Amygdala (tissue), 56 donors: ENCODE results near the gene KIF18A.
"Not testable (repeated sequence)": the region's sequence is repeated elsewhere in the genome, so short reads cannot be mapped to it uniquely, and the experiment has no call there.

Source experiments
- DNase-seq, 56 donors: peaks; one replicate each; lab custom pipeline; 2025; lab: John Stamatoyannopoulos, UW

Gene KIF18A

DNA sequence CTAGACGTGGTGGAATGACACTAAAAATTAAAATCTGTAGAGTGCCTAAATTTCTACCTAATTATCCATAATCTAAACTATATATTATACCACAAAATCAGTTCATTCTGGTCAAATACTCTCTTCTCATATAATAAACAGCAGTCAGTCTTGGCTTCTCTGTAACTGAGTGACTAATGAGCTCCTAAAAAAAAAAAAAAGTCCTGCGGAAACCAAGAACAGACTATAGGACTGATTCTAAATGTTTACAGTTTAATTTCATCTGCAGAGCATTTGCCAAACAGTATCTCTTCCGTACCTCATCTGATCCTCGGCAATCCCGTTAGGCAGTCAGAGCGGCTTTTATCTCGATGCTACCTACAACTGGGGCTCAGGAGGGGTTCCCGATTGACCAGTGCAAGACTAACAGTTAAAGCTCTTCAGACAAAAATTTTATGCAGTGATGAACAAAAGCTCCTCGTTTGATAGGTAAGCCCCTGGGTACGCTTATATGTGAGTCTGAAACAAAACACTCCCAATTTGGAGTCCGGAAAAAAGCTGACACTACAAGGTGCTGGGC lies 686 bp downstream of the KIF18A start:
- DNase-seq: no peak

DNA sequence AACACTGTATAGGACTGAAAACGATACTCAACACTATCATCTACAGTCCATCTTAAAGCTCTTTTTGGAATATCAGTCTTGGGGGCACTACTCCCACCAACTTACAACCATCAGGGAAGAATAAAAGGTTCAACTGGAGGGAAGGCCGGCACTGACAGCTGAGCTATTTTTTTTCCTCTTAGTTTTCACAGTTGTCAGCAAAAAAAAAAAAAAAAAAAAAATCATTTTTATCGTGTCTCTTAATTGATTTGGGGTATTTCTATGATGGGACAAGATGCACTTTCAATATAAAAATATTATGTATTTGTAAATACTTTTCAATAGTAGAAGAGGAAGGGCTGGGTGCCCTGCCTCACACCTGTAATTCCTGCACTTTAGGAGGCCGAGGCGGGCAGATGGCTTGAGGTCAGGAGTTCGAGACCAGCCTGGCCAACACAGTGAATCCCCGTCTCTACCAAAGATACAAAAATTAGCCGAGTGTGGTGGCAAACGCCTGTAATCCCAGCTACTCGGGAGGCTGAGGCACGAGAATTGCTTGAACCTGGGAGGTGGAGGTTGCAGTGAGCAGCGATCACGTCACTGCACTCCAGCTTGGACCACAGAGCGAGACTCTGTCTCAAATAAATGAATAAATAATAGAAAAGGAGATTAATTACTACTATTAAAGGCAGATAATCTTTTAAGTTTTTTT lies 1.5 kb downstream of the KIF18A start:
- no peak for DNase-seq

DNA sequence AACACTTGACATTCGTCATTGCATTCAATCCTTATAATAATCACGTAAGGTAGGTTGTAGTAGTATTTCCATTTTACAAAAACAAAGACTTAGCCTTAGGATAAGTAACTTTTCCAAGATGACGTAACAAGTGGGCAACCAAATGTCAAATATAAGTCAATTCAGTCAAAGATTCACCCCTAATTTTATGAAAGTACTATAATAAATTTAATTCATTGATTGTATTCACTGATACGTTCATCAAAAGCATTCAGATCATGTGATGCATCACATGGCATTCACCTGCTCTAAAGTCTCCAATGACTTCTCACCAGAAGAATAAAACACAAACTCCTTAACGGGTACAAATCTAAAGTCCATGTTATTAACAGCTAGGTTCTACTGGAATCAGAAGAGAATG lies 2.1 kb downstream of the KIF18A start:
- DNase-seq: no peak

DNA sequence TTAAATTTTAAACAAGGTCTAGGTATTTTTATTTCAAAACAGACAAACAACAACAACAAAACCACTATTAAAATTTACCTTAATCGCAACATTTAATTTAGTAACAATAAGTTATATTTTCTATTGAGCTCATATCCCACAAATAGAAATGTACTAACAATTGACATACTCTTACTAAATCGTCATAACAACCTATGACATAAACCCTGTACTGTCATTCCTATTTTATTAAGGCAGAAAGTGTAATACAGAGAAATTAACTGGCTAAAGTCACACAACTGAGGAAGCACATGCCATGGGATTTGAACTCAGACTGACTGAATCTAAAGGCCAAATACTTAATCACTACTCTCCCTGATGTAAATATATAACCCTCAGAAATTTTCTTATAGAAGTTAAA lies 3.0 kb downstream of the KIF18A start:
- no peak for DNase-seq

DNA sequence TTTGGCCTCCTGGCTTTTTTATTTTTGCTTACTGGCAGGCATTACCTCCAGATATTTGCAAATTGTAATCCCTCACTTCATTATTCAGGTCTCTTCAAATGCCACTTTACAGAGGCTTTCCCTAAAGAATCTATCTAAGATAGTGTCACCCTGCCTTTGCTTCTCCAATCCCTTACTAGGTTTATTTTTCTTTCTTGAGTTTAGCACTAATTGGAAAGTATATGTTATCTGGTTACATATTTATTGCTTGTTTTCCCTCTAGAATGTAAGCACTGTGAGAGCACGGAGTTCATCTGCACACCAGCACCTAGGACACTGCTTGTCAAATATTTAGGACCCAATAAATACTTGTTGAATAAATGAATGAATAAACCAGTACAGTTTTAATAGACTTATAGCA lies 3.5 kb downstream of the KIF18A start:
- DNase-seq: no peak

DNA sequence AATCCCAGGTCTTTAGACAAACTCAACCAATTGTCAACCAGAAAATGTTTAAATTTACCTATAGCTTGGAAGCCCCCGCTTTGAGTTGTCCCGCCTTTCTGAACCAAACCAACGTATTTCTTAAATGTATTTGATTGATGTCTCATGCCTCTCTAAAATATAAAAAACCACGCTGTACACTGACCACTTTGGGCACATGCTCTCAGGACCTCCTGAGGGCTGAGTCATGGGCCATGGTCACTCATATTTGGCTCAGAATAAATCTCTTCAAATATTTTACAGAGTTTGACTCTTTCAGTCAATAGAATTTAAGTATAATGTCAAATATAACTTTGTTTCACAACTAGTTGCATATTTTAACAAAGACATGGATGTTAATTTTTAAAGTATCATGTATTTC lies 5.7 kb downstream of the KIF18A start:
- DNase-seq: not testable (repeated sequence)

DNA sequence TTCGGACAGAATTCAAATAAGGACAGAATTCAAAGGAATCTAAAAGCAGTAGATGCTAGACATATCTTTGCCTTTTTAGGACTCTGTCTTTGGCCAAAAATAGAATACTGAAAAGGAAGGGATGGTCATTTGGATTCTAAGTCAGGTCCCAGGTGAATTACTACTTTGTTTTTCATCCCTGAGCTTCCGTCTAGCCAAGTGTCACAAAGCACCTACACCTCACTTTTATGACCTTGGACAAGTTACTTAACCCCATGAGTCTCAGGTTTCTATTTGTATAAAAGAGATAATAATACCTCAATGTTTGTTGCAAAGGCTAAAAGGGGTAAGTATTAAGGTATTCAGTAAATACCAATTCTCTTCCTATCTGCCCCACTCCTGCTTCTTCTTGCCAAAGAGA lies 7.3 kb downstream of the KIF18A start:
- DNase-seq: no peak

DNA sequence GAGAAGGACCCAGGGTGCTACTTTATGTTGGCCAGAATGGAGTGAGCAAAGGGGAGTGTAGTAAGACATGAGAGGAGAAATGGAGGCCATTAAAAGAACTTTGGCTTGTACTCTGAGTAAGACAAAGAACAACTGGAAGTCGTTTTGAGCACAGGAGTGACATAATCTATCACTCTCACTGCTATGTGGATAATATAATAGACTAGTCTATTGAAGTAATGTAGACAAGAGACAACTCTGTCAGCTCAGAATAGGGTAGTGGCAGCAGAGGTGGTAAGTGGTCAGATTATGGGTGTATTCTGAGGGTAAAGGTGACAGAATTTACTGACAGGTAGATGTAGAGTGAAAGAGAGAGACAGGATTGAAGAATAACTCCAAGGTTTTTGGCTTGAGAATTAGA lies 8.2 kb downstream of the KIF18A start:
- no peak for DNase-seq

DNA sequence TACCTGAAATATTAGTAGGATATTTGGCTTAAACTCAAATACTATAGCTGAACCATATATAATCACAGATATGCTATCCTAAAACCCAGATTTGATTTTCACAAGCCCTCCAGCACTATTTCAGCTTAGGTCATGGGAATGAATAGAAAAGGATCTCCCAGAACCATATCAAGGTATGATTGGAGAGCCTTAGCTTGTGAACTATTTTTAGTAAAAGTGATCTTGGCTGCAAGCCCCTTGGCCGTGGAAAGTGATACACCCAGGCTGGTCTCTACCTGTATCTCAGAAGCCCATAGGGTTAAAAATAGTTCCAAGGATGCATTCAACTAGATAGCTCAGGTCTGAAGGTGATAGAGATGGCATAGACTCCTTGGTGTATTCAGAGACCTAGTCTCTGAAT lies 9.7 kb downstream of the KIF18A start:
- no peak for DNase-seq

DNA sequence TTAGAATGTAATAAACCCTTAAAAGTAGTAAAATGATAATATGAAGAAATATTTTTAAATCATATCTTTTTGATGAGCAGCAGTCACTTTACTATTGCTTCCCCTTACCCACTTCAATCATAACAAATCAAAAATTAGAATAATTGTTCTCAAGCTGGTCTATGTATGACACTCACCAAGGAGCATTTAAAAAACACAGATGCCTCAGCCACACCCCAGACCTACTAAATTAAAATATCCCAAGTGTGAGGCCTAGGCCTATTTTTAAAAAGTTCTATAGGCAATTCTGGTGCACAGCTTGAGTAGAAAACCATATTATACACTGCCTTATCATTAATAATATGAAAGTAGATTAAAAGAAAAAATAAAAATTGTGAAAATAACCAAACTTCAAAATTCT lies 15.2 kb downstream of the KIF18A start:
- DNase-seq: no peak

DNA sequence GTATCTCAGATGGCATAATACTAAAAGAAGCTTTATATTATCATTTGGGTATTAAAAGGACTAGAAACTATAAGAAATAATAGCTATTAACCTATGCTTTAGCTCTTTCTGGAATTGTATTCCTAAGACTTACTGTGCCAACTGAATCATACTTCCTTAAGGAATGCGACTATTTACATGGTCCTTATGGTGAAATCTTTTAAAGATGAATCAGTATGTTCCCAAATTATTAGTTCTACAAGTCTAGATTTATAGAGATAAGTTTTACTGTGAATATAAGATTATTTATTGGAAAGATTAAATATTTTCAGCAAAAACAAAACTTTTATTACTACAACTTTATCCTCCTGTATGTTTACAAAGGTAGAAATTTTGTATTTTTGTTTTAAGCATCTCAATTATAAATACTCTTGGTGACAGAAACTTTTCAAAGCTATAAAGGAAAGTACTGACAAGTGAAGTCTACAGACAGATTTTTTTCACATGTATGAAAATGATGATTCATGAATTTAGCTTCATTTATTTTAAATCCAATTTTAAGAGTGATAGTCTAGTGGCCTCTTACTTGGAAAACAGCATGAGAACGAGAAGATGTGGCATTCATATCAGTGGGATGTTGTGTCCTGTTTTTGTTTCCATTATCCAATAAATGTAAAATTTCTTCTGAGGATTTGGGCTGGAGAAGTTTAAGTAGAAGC lies 17.8 kb downstream of the KIF18A start:
- DNase-seq: no peak

DNA sequence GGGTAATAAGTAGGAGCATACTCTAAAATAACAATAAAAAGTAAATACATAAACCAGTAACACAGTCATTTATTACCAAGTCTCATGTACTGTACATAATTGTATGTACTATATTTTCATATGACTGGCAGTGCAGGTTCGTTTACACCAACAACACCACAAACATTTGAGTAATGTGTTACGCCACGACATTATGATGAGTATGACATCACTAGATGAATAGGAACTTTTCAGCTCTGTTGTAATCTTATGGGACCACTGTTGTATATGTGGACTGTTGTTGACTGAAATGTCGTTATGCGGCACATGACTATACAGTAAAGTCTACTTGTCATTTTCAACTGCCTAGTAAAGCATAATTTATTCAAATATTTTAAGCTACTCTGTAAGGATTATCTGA lies 18.6 kb downstream of the KIF18A start:
- no peak for DNase-seq

DNA sequence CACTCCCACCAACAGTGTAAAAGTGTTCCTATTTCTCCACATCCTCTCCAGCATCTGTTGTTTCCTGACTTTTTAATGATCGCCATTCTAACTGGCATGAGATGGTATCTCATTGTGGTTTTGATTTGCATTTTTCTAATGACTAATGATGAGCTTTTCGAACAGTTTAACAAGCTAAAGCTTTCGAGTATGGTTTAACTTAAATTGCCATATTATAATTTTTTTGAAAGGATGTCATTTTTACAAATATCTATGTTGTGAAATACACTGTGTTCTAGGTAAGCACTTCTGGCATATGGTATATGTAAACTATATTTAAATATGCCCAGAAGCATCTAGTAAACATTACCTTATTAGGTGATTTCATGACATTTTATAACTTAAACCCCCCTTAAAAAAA lies 20.3 kb downstream of the KIF18A start:
- not testable (repeated sequence) for DNase-seq

DNA sequence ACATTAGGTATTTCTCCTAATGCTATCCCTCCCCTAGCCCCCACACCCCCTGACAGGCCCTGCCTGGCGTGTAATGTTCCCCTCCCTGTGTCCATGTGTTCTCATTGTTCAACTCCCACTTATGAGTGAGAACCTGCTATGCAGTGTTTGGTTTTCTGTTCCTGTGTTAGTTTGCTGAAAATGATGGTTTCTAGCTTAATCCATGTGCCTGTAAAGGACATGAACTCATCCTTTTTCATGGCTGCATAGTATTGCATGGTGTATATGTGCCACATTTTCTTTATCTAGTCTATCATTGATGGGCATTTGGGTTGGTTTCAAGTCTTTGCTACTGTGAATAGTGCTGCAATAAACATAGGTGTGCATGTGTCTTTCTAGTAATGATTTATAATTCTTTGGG lies 20.8 kb downstream of the KIF18A start:
- not testable (repeated sequence) for DNase-seq

DNA sequence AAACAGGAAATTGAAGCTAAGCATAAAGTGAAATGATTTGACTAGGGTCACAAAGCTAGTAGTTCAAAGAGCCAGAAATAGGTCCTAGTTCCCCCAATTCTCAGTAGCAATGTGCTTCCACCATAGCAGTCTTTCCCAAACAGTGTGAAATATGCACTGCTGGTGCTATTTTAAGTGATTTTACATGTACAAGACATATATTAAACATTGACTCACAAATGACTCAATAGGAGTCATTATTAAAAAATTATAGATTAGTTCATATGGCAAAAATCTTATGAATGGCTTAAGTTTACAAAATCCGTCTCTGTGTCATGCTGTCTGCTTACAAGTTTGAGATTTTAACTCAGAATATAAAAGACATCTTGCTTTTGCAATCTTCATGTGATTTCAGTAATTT lies 21.4 kb downstream of the KIF18A start:
- DNase-seq: no peak

DNA sequence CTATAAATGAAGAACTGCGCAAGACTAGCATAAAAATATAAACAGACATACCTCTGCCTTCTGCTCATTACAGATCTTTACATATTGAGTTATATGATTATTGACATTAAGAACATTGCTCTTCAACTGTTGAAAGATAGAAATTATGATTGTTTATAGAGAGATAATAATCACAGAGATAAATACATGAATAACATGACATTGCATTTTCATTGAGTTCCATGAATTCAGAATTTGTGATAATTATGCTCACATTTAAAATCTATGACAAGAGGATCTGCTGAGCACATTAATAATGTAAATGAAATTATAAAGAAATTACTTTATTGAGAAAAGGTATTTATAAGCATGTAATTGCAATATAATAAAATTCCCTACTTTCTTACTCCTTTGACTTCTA lies 24.8 kb downstream of the KIF18A start:
- no peak for DNase-seq

DNA sequence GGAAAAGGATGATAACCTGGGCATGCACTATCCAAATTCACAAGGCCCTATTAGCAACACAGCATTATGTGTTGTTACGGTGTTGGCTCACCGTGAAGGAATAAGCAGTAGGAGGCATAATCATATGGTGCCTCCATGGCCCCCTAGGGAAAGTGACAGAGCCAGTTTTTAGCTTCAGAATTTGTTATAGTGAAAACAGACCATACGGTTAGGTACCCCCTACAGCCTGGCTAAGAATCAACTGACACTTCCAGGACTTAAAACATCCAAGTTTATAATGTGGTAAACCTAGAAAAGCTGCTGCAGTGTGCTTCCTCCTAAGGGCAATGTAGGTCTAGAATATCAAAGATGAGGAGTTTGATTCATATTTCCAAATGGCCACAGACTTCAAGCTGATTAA lies 30.4 kb downstream of the KIF18A start:
- no peak for DNase-seq

DNA sequence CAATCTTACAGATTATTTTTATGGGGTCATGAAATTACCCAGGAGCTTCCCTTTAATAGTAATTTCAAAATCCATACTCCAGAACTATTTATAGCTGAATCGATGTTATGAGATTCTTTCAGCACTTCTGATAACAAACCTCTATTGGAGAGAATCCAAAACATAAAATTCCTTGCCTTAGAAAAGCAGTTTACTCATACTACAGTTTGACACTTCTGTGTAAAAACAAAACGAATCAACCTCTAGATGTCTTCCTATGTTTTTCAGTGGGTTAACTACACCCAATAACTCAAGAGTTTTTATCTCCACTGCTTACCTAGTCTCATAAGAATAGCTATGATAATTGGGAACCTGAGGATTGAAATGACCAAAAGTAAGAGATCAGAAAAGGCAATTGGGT lies 35.6 kb downstream of the KIF18A start:
- no peak for DNase-seq

DNA sequence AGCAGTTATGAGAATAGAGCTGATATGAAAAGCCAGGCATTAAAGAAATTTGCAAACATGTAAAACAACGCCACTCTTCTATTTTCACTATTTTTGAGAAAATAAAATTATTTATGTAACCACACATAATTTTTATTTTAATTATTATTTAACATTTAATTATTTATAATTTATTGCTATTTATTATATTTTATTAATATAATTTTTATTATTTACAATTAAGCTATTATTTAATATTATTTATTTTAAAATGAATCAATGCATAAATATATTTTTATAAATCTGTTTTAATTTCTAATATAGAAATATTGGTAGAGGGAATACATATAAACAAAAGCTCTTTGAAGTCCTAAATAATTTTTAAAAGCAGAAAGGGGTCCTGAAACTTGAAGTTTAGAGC lies 36.7 kb downstream of the KIF18A start:
- no peak for DNase-seq

DNA sequence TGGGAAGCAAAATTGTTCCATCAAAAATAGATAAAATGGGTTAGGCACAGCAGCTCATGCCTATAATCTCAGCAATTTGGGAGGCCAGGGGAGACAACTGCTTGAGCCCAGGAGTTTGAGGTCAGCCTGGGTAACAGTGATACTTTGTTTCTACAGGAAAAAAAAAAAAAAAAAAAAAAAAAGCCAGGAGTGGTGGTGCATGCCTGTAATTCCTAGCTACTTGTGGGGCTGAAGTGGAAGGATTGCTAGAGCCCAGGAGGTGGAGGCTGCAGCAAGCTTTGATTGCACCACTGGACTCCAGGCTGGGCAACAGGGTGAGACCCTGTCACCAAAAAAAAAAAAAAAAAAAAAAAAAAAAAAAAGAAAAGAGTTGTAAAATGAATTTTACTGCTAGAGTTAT lies 49.6 kb downstream of the KIF18A start:
- no peak for DNase-seq

DNA sequence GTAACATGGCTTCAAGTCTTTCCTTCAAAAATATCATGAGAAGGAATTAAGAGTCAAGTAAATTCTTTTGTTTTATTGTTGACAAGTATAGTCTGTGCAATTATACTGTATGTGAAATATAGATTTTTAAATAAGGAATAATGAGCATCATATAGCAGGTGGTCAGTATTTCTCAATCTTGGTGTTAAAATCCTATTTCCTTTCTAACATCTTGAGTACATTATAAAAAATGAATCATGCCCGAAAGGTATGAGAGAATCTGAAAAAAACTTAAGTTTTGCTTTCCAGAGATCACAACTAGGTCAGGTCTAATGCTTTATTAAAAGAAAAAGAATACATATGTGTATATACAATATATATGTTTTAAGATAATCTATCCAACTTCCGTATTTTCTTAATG lies 53.1 kb downstream of the KIF18A start:
- DNase-seq: no peak
